GM21737 (cell line): ENCODE results near the gene TRPM8.

Experiments used
- ATAC-seq: cut with Tn5 transposase; IDR thresholded peaks from one replicate; pipeline ENCODE4 v1.9.1; 2021; ENCODE audit warnings: mild to moderate bottlenecking, moderate library complexity; ENCODE audit not compliant: unreplicated experiment

The TRPM8 gene

GRCh38 chr2:233999182-233999581, 82.0 kb downstream of the TRPM8 start:
- ATAC-seq: no peak

- ATAC-seq: no peak
Observed at GRCh38 chr2:234001380-234002160, 84.4 kb downstream of the TRPM8 start.

GRCh38 chr2:234002281-234002680, 85.1 kb downstream of the TRPM8 start:
- no peak for ATAC-seq

- ATAC-seq: no peak
Observed at GRCh38 chr2:234003972-234004617, 86.9 kb downstream of the TRPM8 start.

- ATAC-seq: no peak
Observed at GRCh38 chr2:234005126-234005525, 88.0 kb downstream of the TRPM8 start.

- no peak for ATAC-seq
Observed at GRCh38 chr2:234006501-234006900, 89.3 kb downstream of the TRPM8 start.

GRCh38 chr2:234014427-234014826, 97.3 kb downstream of the TRPM8 start:
- no peak for ATAC-seq

GRCh38 chr2:234015861-234016260, 98.7 kb downstream of the TRPM8 start:
- ATAC-seq: no peak

GRCh38 chr2:234019896-234020295, 102.7 kb downstream of the TRPM8 start:
- ATAC-seq: no peak

- ATAC-seq: no peak
Observed at GRCh38 chr2:234020332-234020731, 103.2 kb downstream of the TRPM8 start.

- ATAC-seq: no peak
Observed at GRCh38 chr2:234022424-234022823, 105.3 kb downstream of the TRPM8 start.

GRCh38 chr2:234024304-234024703, 107.1 kb downstream of the TRPM8 start:
- no peak for ATAC-seq

- ATAC-seq: no peak
Observed at GRCh38 chr2:234025466-234025865, 108.3 kb downstream of the TRPM8 start.

- no peak for ATAC-seq
Observed at GRCh38 chr2:234025891-234026401, 108.8 kb downstream of the TRPM8 start.

- ATAC-seq: no peak
Observed at GRCh38 chr2:234026693-234027254, 109.6 kb downstream of the TRPM8 start.

- no peak for ATAC-seq
Observed at GRCh38 chr2:234027641-234028040, 110.5 kb downstream of the TRPM8 start.

- ATAC-seq: no peak
Observed at GRCh38 chr2:234029150-234029733, 112.1 kb downstream of the TRPM8 start.

GRCh38 chr2:234031207-234031606, 114.0 kb downstream of the TRPM8 start:
- no peak for ATAC-seq

- no peak for ATAC-seq
Observed at GRCh38 chr2:234032279-234032856, 115.2 kb downstream of the TRPM8 start.

GRCh38 chr2:234033174-234033573, 116.0 kb downstream of the TRPM8 start:
- no peak for ATAC-seq

- no peak for ATAC-seq
Observed at GRCh38 chr2:234033885-234034284, 116.7 kb downstream of the TRPM8 start.
